HuH-7.5 (cell line): Measurements from ENCODE around the gene ADRB2.
"Not testable (repeated sequence)": the region's sequence is repeated elsewhere in the genome, so short reads cannot be mapped to it uniquely, and the experiment has no call there.

ENCODE experiments used
- DNase-seq: peaks from one replicate; pipeline ENCODE4 v3.0.0; 2011; ENCODE audit warnings: low spot score

ADRB2 gene

GRCh38 chr5:148856009-148856367, 29.6 kb downstream of the ADRB2 start:
- DNase-seq, result no peak

- no peak for DNase-seq
Observed at GRCh38 chr5:148856424-148856823, 30.0 kb downstream of the ADRB2 start.

GRCh38 chr5:148857474-148857873, 31.1 kb downstream of the ADRB2 start:
- no peak for DNase-seq

GRCh38 chr5:148858106-148858505, 31.7 kb downstream of the ADRB2 start:
- DNase-seq, result no peak

GRCh38 chr5:148858547-148858946, 32.1 kb downstream of the ADRB2 start:
- DNase-seq, result no peak

- DNase-seq, result no peak
Observed at GRCh38 chr5:148859703-148860102, 33.3 kb downstream of the ADRB2 start.

GRCh38 chr5:148860599-148860998, 34.2 kb downstream of the ADRB2 start:
- no peak for DNase-seq

GRCh38 chr5:148861088-148861487, 34.7 kb downstream of the ADRB2 start:
- no peak for DNase-seq

GRCh38 chr5:148861696-148862095, 35.3 kb downstream of the ADRB2 start:
- no peak for DNase-seq

- no peak for DNase-seq
Observed at GRCh38 chr5:148864113-148864841, 37.9 kb downstream of the ADRB2 start.

GRCh38 chr5:148866024-148866423, 39.6 kb downstream of the ADRB2 start:
- DNase-seq, result no peak

- no peak for DNase-seq
Observed at GRCh38 chr5:148873120-148873519, 46.7 kb downstream of the ADRB2 start.

GRCh38 chr5:148873690-148874485, 47.5 kb downstream of the ADRB2 start:
- DNase-seq, result no peak

GRCh38 chr5:148875205-148875875, 48.9 kb downstream of the ADRB2 start:
- no peak for DNase-seq

- DNase-seq, result not testable (repeated sequence)
Observed at GRCh38 chr5:148877436-148877835, 51.0 kb downstream of the ADRB2 start.
